Measurements from ENCODE around the gene OOSP1.
"Not testable (repeated sequence)": the region's sequence is repeated elsewhere in the genome, so short reads cannot be mapped to it uniquely, and the experiment has no call there.

The OOSP1 gene

GRCh38 chr11:59966201-59966600 lies 28.0 kb downstream of the OOSP1 start:
- ATAC-seq (replicated peaks; ENCODE audit: extremely low read depth, poor library complexity, severe bottlenecking) (no peak), DNase-seq (ENCODE audit: low spot score in 2 of 2) (no peak)
- no peak overlapping the region for H3K4me3 Mint-ChIP-seq
- H3K36me3 Mint-ChIP-seq (ENCODE audit: insufficient read depth) = no peaks in the 10 kb centered on the region
- H3K27me3 Mint-ChIP-seq = peaks cover 15% of the 10 kb centered on the region
- no peak overlapping the region for H3K27ac Mint-ChIP-seq (ENCODE audit: low read depth)
- H3K4me1 Mint-ChIP-seq = no peaks in the 10 kb centered on the region
- H3K9me3 Mint-ChIP-seq = no peaks in the 10 kb centered on the region

- peaks cover 17% of the 10 kb centered on the region for H3K27me3 Mint-ChIP-seq
- H3K4me3 Mint-ChIP-seq = no peak overlapping the region
- DNase-seq (ENCODE audit: low spot score in 2 of 2) (no peak), ATAC-seq (replicated peaks; ENCODE audit: extremely low read depth, poor library complexity, severe bottlenecking) (no peak)
- H3K4me1 Mint-ChIP-seq = no peaks in the 10 kb centered on the region
- H3K27ac Mint-ChIP-seq (ENCODE audit: low read depth) = no peak overlapping the region
- no peaks in the 10 kb centered on the region for H3K36me3 Mint-ChIP-seq (ENCODE audit: insufficient read depth)
- H3K9me3 Mint-ChIP-seq = no peaks in the 10 kb centered on the region
These were observed 29.6 kb downstream of the OOSP1 start for GRCh38 chr11:59967677-59968394.

GRCh38 chr11:59968395-59968783 lies 30.2 kb downstream of the OOSP1 start:
- ATAC-seq (replicated peaks; ENCODE audit: extremely low read depth, poor library complexity, severe bottlenecking) (no peak), DNase-seq (ENCODE audit: low spot score in 2 of 2) (no peak)
- Mint-ChIP-seq H3K27ac (ENCODE audit: low read depth) (no peak overlapping the region), H3K4me3 (no peak overlapping the region), H3K4me1 (no peaks in the 10 kb centered on the region), H3K36me3 (ENCODE audit: insufficient read depth) (no peaks in the 10 kb centered on the region), H3K9me3 (no peaks in the 10 kb centered on the region), H3K27me3 (peaks cover 20% of the 10 kb centered on the region)

DNA sequence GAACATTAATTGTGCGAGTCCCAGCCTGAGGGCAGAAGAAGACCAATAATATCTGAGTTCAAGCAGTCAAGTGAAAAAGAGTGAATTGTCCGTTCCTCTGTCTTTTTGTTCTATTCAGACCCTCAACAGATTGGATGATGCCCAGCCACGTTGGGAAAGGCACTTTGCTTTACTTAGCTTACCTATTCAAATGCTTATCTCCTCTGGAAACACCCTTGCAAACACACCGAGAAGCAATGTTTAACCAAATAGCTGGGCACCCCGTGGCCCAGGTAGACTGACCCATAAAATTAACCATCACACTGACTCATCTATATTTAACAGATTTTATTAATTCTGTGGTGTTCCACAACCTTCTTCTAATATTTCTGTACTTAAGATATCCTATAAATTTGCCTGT lies 34.9 kb downstream of the OOSP1 start:
- DNase-seq (ENCODE audit: low spot score in 2 of 2) (no peak), ATAC-seq (replicated peaks; ENCODE audit: extremely low read depth, poor library complexity, severe bottlenecking) (no peak)
- H3K27ac Mint-ChIP-seq (ENCODE audit: low read depth) = no peak overlapping the region
- peaks cover 28% of the 10 kb centered on the region for H3K27me3 Mint-ChIP-seq
- no peaks in the 10 kb centered on the region for H3K9me3 Mint-ChIP-seq
- H3K36me3 Mint-ChIP-seq (ENCODE audit: insufficient read depth) = no peaks in the 10 kb centered on the region
- H3K4me1 Mint-ChIP-seq = no peaks in the 10 kb centered on the region
- H3K4me3 Mint-ChIP-seq = no peak overlapping the region

DNA sequence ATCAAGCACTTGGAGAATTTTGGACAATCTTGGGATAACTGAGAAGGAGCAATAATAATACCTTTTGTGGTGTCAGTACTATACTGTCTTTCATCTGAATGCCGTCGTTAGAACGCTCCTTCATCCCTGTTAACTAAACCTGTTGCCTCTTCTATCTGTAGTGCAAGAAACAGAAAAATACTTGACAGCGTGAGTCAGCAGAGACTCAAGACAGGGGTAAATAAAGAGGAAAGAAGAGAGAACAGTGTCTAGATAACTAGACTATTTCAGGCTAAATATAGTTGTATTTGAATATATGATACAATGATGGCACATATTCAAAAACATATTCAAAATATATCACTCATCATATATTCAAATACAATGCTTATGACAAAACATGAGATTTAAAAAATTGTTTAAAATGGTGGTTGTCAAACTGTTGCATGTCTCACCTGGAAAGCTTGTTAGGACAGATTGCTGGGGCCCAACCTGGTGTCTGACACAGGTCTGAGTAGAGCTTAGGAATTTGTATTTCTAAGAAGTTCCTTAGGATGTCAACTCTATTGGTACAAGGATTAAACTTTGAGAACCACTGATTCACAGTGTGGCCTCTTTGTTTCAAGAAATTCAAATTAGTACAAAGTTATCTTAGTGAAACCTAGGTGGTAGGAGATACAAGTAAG lies 43.0 kb downstream of the OOSP1 start:
- Mint-ChIP-seq H3K27ac (ENCODE audit: low read depth) (no peak overlapping the region), H3K4me3 (no peak overlapping the region), H3K36me3 (ENCODE audit: insufficient read depth) (no peaks in the 10 kb centered on the region), H3K4me1 (no peaks in the 10 kb centered on the region), H3K27me3 (peaks cover 45% of the 10 kb centered on the region), H3K9me3 (no peaks in the 10 kb centered on the region)
- DNase-seq (ENCODE audit: low spot score in 2 of 2) (no peak), ATAC-seq (replicated peaks; ENCODE audit: extremely low read depth, poor library complexity, severe bottlenecking) (no peak)

GRCh38 chr11:59982037-59982436 lies 43.8 kb downstream of the OOSP1 start:
- not testable (repeated sequence) for H3K9me3 Mint-ChIP-seq; ATAC-seq (replicated peaks; ENCODE audit: extremely low read depth, poor library complexity, severe bottlenecking); H3K4me1 Mint-ChIP-seq; DNase-seq (ENCODE audit: low spot score in 2 of 2); H3K36me3 Mint-ChIP-seq (ENCODE audit: insufficient read depth); H3K27ac Mint-ChIP-seq (ENCODE audit: low read depth); H3K4me3 Mint-ChIP-seq
- H3K27me3 Mint-ChIP-seq = peaks cover 45% of the 10 kb centered on the region

DNA sequence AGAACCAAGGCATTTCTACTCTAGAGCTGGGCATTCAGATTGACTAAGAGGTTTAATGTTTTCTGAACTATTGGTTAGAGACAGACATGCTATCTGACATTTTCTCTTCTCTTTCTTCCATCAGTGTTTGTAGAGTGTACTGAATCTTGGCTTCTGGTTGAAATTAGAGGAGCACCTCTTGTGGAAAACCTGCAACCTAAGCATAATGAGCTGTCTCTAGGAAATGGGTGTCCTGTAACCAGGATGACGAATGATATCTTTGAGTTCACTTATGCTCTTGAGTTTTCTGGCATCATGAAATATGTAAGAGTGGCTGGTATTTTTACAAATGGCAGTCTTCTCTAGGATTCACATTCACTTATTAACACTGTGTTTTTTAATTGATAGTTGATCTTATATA lies 45.0 kb downstream of the OOSP1 start:
- Mint-ChIP-seq H3K4me3 (no peak overlapping the region), H3K27me3 (peaks cover 35% of the 10 kb centered on the region), H3K36me3 (ENCODE audit: insufficient read depth) (no peaks in the 10 kb centered on the region), H3K4me1 (no peaks in the 10 kb centered on the region), H3K9me3 (no peaks in the 10 kb centered on the region), H3K27ac (ENCODE audit: low read depth) (no peak overlapping the region)
- ATAC-seq (replicated peaks; ENCODE audit: extremely low read depth, poor library complexity, severe bottlenecking) (no peak), DNase-seq (ENCODE audit: low spot score in 2 of 2) (no peak)

GRCh38 chr11:59984368-59984767 lies 46.1 kb downstream of the OOSP1 start:
- ATAC-seq (replicated peaks; ENCODE audit: extremely low read depth, poor library complexity, severe bottlenecking) (no peak), DNase-seq (ENCODE audit: low spot score in 2 of 2) (no peak)
- Mint-ChIP-seq H3K9me3 (peaks cover 6% of the 10 kb centered on the region), H3K4me1 (no peaks in the 10 kb centered on the region), H3K36me3 (ENCODE audit: insufficient read depth) (peaks cover 1% of the 10 kb centered on the region), H3K4me3 (no peak overlapping the region), H3K27ac (ENCODE audit: low read depth) (no peak overlapping the region), H3K27me3 (peaks cover 23% of the 10 kb centered on the region)

DNA sequence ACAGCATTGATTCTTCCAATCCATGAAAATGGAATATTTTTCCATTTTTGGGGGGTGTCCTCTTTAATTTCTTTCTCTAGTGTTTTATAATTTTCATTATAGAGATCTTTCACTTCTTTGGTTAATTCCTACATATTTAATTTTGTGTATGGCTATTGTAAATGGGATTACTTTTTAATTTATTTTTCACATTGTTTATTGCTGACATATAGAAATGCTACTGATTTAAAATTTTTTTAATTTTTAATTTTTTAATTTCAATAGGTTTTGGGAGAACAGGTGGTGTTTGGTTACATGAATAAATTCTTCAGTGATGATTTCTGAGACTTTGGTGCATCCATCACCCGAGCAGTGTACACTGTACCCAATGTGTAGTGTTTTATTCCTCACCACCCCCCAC lies 52.2 kb downstream of the OOSP1 start:
- Mint-ChIP-seq H3K4me3 (no peak overlapping the region), H3K4me1 (no peaks in the 10 kb centered on the region), H3K27me3 (peaks cover 53% of the 10 kb centered on the region), H3K36me3 (ENCODE audit: insufficient read depth) (peaks cover 1% of the 10 kb centered on the region), H3K27ac (ENCODE audit: low read depth) (no peak overlapping the region), H3K9me3 (peaks cover 26% of the 10 kb centered on the region)
- DNase-seq (ENCODE audit: low spot score in 2 of 2) (no peak), ATAC-seq (replicated peaks; ENCODE audit: extremely low read depth, poor library complexity, severe bottlenecking) (no peak)

- Mint-ChIP-seq H3K27ac (ENCODE audit: low read depth) (no peak overlapping the region), H3K4me1 (no peaks in the 10 kb centered on the region)
- no peak for ATAC-seq (replicated peaks; ENCODE audit: extremely low read depth, poor library complexity, severe bottlenecking)
These were observed 54.2 kb downstream of the OOSP1 start for GRCh38 chr11:59992425-59992824.

GRCh38 chr11:59997800-59998199 lies 59.6 kb downstream of the OOSP1 start:
- ATAC-seq (replicated peaks; ENCODE audit: extremely low read depth, poor library complexity, severe bottlenecking) (no peak), DNase-seq (ENCODE audit: low spot score in 2 of 2) (no peak)
- H3K9me3 Mint-ChIP-seq = no peaks in the 10 kb centered on the region
- H3K36me3 Mint-ChIP-seq (ENCODE audit: insufficient read depth) = no peaks in the 10 kb centered on the region
- no peaks in the 10 kb centered on the region for H3K4me1 Mint-ChIP-seq
- no peak overlapping the region for H3K4me3 Mint-ChIP-seq
- H3K27ac Mint-ChIP-seq (ENCODE audit: low read depth) = no peak overlapping the region
- peaks cover 58% of the 10 kb centered on the region for H3K27me3 Mint-ChIP-seq

More at GRCh38 chr11:59992425-59992824, 54.2 kb downstream of the OOSP1 start:
- H3K27me3 Mint-ChIP-seq = peaks cover 63% of the 10 kb centered on the region
- H3K4me3 Mint-ChIP-seq = no peak overlapping the region
- peaks cover 26% of the 10 kb centered on the region for H3K9me3 Mint-ChIP-seq
- DNase-seq (ENCODE audit: low spot score in 2 of 2) = no peak
- peaks cover 1% of the 10 kb centered on the region for H3K36me3 Mint-ChIP-seq (ENCODE audit: insufficient read depth)

DNA sequence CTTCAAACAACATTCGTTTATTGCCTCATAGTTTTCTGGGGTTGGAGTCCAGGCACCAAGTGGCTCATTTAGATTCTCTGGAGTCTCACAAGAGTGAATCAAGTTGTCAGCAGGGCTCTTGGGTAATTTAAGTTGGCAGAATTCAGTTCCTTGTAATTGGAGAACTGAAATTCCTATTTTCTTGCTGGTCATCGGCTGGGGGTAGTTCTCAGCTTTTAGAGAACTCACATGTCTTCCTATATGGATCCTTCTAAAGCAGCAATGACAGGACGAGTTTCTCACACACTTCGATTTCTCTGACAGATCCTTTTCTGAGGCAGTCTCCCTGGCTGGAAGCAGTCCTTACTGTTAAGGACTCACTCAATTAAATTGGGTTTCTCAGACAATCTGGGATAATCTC lies 61.5 kb downstream of the OOSP1 start:
- H3K4me1 Mint-ChIP-seq = no peaks in the 10 kb centered on the region
- no peak overlapping the region for H3K4me3 Mint-ChIP-seq
- DNase-seq (ENCODE audit: low spot score in 2 of 2) = no peak
- no peak overlapping the region for H3K27ac Mint-ChIP-seq (ENCODE audit: low read depth)
- ATAC-seq (replicated peaks; ENCODE audit: extremely low read depth, poor library complexity, severe bottlenecking) = no peak
- no peaks in the 10 kb centered on the region for H3K36me3 Mint-ChIP-seq (ENCODE audit: insufficient read depth)
- H3K9me3 Mint-ChIP-seq = no peaks in the 10 kb centered on the region
- H3K27me3 Mint-ChIP-seq = peaks cover 50% of the 10 kb centered on the region

- no peak for DNase-seq (ENCODE audit: low spot score in 2 of 2)
- Mint-ChIP-seq H3K9me3 (no peaks in the 10 kb centered on the region), H3K36me3 (ENCODE audit: insufficient read depth) (no peaks in the 10 kb centered on the region), H3K4me1 (no peaks in the 10 kb centered on the region), H3K4me3 (no peak overlapping the region), H3K27ac (ENCODE audit: low read depth) (no peak overlapping the region), H3K27me3 (peaks cover 30% of the 10 kb centered on the region)
- ATAC-seq (replicated peaks; ENCODE audit: extremely low read depth, poor library complexity, severe bottlenecking) = no peak
These were observed 65.5 kb downstream of the OOSP1 start for GRCh38 chr11:60003729-60004128.
